ENCODE data around the gene PSTPIP2. TPM values are rescaled to one million over a fixed set of nuclear protein-coding genes. Genes with fewer than 3 reads are reported as not detected.

Gene PSTPIP2
- total and polyA plus RNA-seq, 2 experiments from 2014 or later, result 1.4 to 2.6 TPM

DNA sequence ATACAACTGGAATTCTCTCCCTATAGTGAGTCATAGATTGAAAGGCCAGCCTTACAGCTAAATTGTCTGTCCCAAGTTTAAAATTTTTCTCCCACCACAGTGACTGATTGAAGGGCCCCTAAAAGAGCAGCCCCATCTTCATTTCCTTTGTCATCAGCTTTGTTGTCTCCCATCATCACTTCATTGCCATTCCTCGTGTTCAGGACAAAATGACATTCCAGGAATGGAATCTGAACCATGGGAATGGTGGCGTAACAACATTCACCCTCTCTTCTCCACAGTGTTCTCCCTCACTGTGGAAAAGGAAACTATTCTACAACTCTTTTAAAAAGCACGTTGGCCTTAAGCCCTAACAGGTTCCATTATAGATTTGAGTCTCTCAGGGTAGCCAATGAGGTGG lies 52.1 kb downstream of the PSTPIP2 start (continued):
- TF ChIP-seq, protein P1, sequence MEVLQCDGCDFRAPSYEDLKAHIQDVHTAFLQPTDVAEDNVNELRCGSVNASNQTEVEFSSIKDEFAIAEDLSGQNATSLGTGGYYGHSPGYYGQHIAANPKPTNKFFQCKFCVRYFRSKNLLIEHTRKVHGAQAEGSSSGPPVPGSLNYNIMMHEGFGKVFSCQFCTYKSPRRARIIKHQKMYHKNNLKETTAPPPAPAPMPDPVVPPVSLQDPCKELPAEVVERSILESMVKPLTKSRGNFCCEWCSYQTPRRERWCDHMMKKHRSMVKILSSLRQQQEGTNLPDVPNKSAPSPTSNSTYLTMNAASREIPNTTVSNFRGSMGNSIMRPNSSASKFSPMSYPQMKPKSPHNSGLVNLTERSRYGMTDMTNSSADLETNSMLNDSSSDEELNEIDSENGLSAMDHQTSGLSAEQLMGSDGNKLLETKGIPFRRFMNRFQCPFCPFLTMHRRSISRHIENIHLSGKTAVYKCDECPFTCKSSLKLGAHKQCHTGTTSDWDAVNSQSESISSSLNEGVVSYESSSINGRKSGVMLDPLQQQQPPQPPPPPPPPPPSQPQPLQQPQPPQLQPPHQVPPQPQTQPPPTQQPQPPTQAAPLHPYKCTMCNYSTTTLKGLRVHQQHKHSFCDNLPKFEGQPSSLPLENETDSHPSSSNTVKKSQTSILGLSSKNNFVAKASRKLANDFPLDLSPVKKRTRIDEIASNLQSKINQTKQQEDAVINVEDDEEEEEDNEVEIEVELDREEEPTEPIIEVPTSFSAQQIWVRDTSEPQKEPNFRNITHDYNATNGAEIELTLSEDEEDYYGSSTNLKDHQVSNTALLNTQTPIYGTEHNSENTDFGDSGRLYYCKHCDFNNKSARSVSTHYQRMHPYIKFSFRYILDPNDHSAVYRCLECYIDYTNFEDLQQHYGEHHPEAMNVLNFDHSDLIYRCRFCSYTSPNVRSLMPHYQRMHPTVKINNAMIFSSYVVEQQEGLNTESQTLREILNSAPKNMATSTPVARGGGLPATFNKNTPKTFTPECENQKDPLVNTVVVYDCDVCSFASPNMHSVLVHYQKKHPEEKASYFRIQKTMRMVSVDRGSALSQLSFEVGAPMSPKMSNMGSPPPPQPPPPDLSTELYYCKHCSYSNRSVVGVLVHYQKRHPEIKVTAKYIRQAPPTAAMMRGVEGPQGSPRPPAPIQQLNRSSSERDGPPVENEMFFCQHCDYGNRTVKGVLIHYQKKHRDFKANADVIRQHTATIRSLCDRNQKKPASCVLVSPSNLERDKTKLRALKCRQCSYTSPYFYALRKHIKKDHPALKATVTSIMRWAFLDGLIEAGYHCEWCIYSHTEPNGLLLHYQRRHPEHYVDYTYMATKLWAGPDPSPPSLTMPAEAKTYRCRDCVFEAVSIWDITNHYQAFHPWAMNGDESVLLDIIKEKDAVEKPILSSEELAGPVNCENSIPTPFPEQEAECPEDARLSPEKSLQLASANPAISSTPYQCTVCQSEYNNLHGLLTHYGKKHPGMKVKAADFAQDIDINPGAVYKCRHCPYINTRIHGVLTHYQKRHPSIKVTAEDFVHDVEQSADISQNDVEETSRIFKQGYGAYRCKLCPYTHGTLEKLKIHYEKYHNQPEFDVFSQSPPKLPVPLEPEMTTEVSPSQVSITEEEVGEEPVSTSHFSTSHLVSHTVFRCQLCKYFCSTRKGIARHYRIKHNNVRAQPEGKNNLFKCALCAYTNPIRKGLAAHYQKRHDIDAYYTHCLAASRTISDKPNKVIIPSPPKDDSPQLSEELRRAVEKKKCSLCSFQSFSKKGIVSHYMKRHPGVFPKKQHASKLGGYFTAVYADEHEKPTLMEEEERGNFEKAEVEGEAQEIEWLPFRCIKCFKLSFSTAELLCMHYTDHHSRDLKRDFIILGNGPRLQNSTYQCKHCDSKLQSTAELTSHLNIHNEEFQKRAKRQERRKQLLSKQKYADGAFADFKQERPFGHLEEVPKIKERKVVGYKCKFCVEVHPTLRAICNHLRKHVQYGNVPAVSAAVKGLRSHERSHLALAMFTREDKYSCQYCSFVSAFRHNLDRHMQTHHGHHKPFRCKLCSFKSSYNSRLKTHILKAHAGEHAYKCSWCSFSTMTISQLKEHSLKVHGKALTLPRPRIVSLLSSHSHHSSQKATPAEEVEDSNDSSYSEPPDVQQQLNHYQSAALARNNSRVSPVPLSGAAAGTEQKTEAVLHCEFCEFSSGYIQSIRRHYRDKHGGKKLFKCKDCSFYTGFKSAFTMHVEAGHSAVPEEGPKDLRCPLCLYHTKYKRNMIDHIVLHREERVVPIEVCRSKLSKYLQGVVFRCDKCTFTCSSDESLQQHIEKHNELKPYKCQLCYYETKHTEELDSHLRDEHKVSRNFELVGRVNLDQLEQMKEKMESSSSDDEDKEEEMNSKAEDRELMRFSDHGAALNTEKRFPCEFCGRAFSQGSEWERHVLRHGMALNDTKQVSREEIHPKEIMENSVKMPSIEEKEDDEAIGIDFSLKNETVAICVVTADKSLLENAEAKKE (CRISPR knock-in tag; IDR thresholded peaks at IDR 0.05), result no peak
- no peak for TF ChIP-seq STAT1 (IDR thresholded peaks at IDR 0.05; ENCODE audit: unreplicated experiment)
- TF ChIP-seq, protein P2, sequence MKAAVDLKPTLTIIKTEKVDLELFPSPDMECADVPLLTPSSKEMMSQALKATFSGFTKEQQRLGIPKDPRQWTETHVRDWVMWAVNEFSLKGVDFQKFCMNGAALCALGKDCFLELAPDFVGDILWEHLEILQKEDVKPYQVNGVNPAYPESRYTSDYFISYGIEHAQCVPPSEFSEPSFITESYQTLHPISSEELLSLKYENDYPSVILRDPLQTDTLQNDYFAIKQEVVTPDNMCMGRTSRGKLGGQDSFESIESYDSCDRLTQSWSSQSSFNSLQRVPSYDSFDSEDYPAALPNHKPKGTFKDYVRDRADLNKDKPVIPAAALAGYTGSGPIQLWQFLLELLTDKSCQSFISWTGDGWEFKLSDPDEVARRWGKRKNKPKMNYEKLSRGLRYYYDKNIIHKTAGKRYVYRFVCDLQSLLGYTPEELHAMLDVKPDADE (IDR thresholded peaks at IDR 0.05), result no peak
- no peak for TF ChIP-seq CREB1 (CRISPR knock-in tag; IDR thresholded peaks at IDR 0.05; ENCODE audit: low read depth)
- no peak for TF ChIP-seq EZH2phosphoT487 (IDR thresholded peaks at IDR 0.05; ENCODE audit: unreplicated experiment)

DNA sequence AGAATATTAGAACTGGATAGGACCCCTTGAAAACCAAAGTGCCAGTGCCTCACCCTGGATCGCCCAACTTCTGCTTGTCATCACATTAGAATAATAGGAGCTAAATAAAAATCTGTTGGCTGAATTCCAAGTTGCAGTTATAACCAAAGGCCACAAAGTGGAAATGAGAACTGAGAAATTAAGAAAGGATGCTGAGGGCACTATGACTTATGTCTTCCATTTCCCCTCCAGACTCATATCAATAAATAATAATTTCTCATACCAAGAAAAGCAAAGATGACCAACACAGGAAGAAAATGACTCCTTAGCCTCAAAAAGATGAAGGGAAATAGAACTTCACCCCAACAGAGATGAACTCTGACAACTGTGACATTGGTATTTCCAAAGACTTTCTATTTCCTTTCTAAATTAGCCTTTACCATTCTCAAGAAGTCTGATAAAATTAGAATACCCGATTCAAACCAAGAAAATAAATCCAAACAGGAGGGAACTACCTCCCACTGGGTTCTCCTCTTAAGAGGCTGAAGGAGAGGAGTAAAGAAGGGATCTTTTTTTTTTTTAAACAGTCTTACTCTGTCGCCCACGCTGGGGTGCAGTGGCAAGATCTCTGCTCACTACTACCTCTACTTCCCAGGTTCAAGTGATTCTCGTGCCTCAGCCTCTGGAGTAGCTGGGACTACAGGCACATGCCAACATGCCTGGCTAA lies 58.4 kb downstream of the PSTPIP2 start:
- Mint-ChIP-seq H3K27ac (no peak overlapping the region), H3K4me1 (no peaks in the 10 kb centered on the region), H3K36me3 (ENCODE audit: low read depth) (no peaks in the 10 kb centered on the region), H3K9me3 (no peaks in the 10 kb centered on the region), H3K4me3 (no peak overlapping the region), H3K27me3 (ENCODE audit: insufficient read depth, low read depth, poor library complexity) (peaks cover 2% of the 10 kb centered on the region)
- no peaks in the 10 kb centered on the region for H3K27me3 ChIP-seq (ENCODE audit: insufficient read depth)
- ATAC-seq, result no peak
- H3K27ac ChIP-seq (ENCODE audit: low read depth), result no peak overlapping the region
- no peaks in the 10 kb centered on the region for H3F3A ChIP-seq (replicated peaks; ENCODE audit: low read depth)
- no peaks in the 10 kb centered on the region for H4K20me1 ChIP-seq (replicated peaks; ENCODE audit: insufficient read depth)
- no peak overlapping the region for H2AFZ ChIP-seq
- H3K9me2 ChIP-seq (ENCODE audit: insufficient read depth), result no peaks in the 10 kb centered on the region
- H3K4me3 ChIP-seq, result no peak overlapping the region
- H3K4me1 ChIP-seq (ENCODE audit: insufficient read depth), result no peaks in the 10 kb centered on the region
- no peak for DNase-seq (ENCODE audit: low spot score)
- H3K79me2 ChIP-seq (replicated peaks; ENCODE audit: insufficient read depth), result no peaks in the 10 kb centered on the region
- no peak overlapping the region for H3K4me2 ChIP-seq
- no peaks in the 10 kb centered on the region for H3K36me3 ChIP-seq (ENCODE audit: insufficient read depth)
- TF ChIP-seq CREB1 (CRISPR knock-in tag; IDR thresholded peaks at IDR 0.05; ENCODE audit: low read depth) (no peak), STAT1 (IDR thresholded peaks at IDR 0.05; ENCODE audit: unreplicated experiment) (no peak)
- TF ChIP-seq, protein P1 (CRISPR knock-in tag; IDR thresholded peaks at IDR 0.05), result no peak
- TF ChIP-seq, protein P2 (IDR thresholded peaks at IDR 0.05), result no peak
